ENCODE data around the gene RNU1-2. TPM values are rescaled to one million over a fixed set of nuclear protein-coding genes. Genes with fewer than 3 reads are reported as not detected.
"Not testable (repeated sequence)": the region's sequence is repeated elsewhere in the genome, so short reads cannot be mapped to it uniquely, and the experiment has no call there.

Gene RNU1-2
- total RNA-seq, 1 donor from 2014 or later, result 1,356 TPM

GRCh38 chr1:16915627-16915973 lies 19.8 kb downstream of the RNU1-2 start:
- peaks cover 23% of the 10 kb centered on the region for H3K27me3 Mint-ChIP-seq (ENCODE audit: low read depth, unreplicated experiment)
- no peak for FAIRE-seq

GRCh38 chr1:16916036-16916880 lies 20.5 kb downstream of the RNU1-2 start:
- not testable (repeated sequence) for H3K4me3 ChIP-seq (ENCODE audit: insufficient read depth, low read depth, low read length); H3K9ac ChIP-seq (ENCODE audit: low read length); FAIRE-seq; H3K9me3 ChIP-seq (ENCODE audit: insufficient read depth, low read depth, low read length); H3K36me3 ChIP-seq (ENCODE audit: insufficient read depth, low read length); H4K20me1 ChIP-seq (ENCODE audit: insufficient read depth, low read length); DNase-seq (ENCODE audit: low read depth); H3K27me3 ChIP-seq (ENCODE audit: insufficient read depth, low read length); H3K27ac ChIP-seq (ENCODE audit: low read depth, low read length); H3K4me1 Mint-ChIP-seq (ENCODE audit: low read depth, unreplicated experiment); H3K9me3 Mint-ChIP-seq (ENCODE audit: unreplicated experiment); H2AFZ ChIP-seq (ENCODE audit: low read depth, low read length); H3K36me3 Mint-ChIP-seq (ENCODE audit: low read depth, unreplicated experiment); H3K4me3 Mint-ChIP-seq (ENCODE audit: unreplicated experiment); H3K4me1 ChIP-seq (ENCODE audit: insufficient read depth, low read length); H3K79me2 ChIP-seq (ENCODE audit: insufficient read depth, low read length); H3K4me2 ChIP-seq (ENCODE audit: low read length)
- H3K27me3 Mint-ChIP-seq (ENCODE audit: low read depth, unreplicated experiment), result peaks cover 25% of the 10 kb centered on the region
- peak overlapping the region; percentile 15 for H3K27ac Mint-ChIP-seq (ENCODE audit: unreplicated experiment)

More at GRCh38 chr1:16915627-16915973, 19.8 kb downstream of the RNU1-2 start:
- Mint-ChIP-seq H3K36me3 (ENCODE audit: low read depth, unreplicated experiment) (no peaks in the 10 kb centered on the region), H3K9me3 (ENCODE audit: unreplicated experiment) (no peaks in the 10 kb centered on the region), H3K27ac (ENCODE audit: unreplicated experiment) (no peak overlapping the region), H3K4me1 (ENCODE audit: low read depth, unreplicated experiment) (peaks cover 2% of the 10 kb centered on the region), H3K4me3 (ENCODE audit: unreplicated experiment) (peak overlapping the region; percentile 77)
- no peak for DNase-seq (ENCODE audit: low read depth)
- Histone ChIP-seq H3K4me3 (ENCODE audit: insufficient read depth, low read depth, low read length) (no peak overlapping the region), H3K79me2 (ENCODE audit: insufficient read depth, low read length) (peaks cover 3% of the 10 kb centered on the region), H3K9ac (ENCODE audit: low read length) (no peak overlapping the region), H3K9me3 (ENCODE audit: insufficient read depth, low read depth, low read length) (no peaks in the 10 kb centered on the region), H3K27me3 (ENCODE audit: insufficient read depth, low read length) (no peaks in the 10 kb centered on the region), H3K4me1 (ENCODE audit: insufficient read depth, low read length) (peaks cover 8% of the 10 kb centered on the region), H4K20me1 (ENCODE audit: insufficient read depth, low read length) (no peaks in the 10 kb centered on the region), H3K27ac (ENCODE audit: low read depth, low read length) (no peak overlapping the region), H3K36me3 (ENCODE audit: insufficient read depth, low read length) (no peaks in the 10 kb centered on the region), H3K4me2 (ENCODE audit: low read length) (no peak overlapping the region), H2AFZ (ENCODE audit: low read depth, low read length) (no peak overlapping the region)
- TF ChIP-seq, protein P1, sequence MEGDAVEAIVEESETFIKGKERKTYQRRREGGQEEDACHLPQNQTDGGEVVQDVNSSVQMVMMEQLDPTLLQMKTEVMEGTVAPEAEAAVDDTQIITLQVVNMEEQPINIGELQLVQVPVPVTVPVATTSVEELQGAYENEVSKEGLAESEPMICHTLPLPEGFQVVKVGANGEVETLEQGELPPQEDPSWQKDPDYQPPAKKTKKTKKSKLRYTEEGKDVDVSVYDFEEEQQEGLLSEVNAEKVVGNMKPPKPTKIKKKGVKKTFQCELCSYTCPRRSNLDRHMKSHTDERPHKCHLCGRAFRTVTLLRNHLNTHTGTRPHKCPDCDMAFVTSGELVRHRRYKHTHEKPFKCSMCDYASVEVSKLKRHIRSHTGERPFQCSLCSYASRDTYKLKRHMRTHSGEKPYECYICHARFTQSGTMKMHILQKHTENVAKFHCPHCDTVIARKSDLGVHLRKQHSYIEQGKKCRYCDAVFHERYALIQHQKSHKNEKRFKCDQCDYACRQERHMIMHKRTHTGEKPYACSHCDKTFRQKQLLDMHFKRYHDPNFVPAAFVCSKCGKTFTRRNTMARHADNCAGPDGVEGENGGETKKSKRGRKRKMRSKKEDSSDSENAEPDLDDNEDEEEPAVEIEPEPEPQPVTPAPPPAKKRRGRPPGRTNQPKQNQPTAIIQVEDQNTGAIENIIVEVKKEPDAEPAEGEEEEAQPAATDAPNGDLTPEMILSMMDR (IDR thresholded peaks at IDR 0.05; ENCODE audit: insufficient read depth, low read depth, low read length), result peak; percentile 3
- TF ChIP-seq EZH2 (IDR thresholded peaks at IDR 0.05; ENCODE audit: insufficient read depth, low read length), result no peak

GRCh38 chr1:16918371-16918770 lies 22.6 kb downstream of the RNU1-2 start:
- H3K4me3 Mint-ChIP-seq (ENCODE audit: unreplicated experiment), result no peak overlapping the region
- no peak for TF ChIP-seq EZH2 (IDR thresholded peaks at IDR 0.05; ENCODE audit: insufficient read depth, low read length)
- TF ChIP-seq, protein P1 (IDR thresholded peaks at IDR 0.05; ENCODE audit: insufficient read depth, low read depth, low read length), result no peak

GRCh38 chr1:16918936-16919665 lies 23.3 kb downstream of the RNU1-2 start:
- FAIRE-seq; H3K4me1 Mint-ChIP-seq (ENCODE audit: low read depth, unreplicated experiment); H3K9ac ChIP-seq (ENCODE audit: low read length); H3K27me3 ChIP-seq (ENCODE audit: insufficient read depth, low read length); H3K27ac Mint-ChIP-seq (ENCODE audit: unreplicated experiment); H3K9me3 Mint-ChIP-seq (ENCODE audit: unreplicated experiment); H3K9me3 ChIP-seq (ENCODE audit: insufficient read depth, low read depth, low read length); H3K36me3 Mint-ChIP-seq (ENCODE audit: low read depth, unreplicated experiment); H3K4me3 Mint-ChIP-seq (ENCODE audit: unreplicated experiment); DNase-seq (ENCODE audit: low read depth); H3K79me2 ChIP-seq (ENCODE audit: insufficient read depth, low read length); H3K4me3 ChIP-seq (ENCODE audit: insufficient read depth, low read depth, low read length); H2AFZ ChIP-seq (ENCODE audit: low read depth, low read length); H3K36me3 ChIP-seq (ENCODE audit: insufficient read depth, low read length); H3K4me2 ChIP-seq (ENCODE audit: low read length); H3K27ac ChIP-seq (ENCODE audit: low read depth, low read length): not testable (repeated sequence)
- Histone ChIP-seq H3K4me1 (ENCODE audit: insufficient read depth, low read length) (peaks cover 14% of the 10 kb centered on the region), H4K20me1 (ENCODE audit: insufficient read depth, low read length) (peaks cover 15% of the 10 kb centered on the region)
- peaks cover 25% of the 10 kb centered on the region for H3K27me3 Mint-ChIP-seq (ENCODE audit: low read depth, unreplicated experiment)

More at GRCh38 chr1:16918371-16918770, 22.6 kb downstream of the RNU1-2 start:
- H3K9me3 ChIP-seq (ENCODE audit: insufficient read depth, low read depth, low read length), result no peaks in the 10 kb centered on the region
- FAIRE-seq (no peak), DNase-seq (ENCODE audit: low read depth) (no peak)
- Mint-ChIP-seq H3K27ac (ENCODE audit: unreplicated experiment) (no peak overlapping the region), H3K36me3 (ENCODE audit: low read depth, unreplicated experiment) (peaks cover 4% of the 10 kb centered on the region), H3K27me3 (ENCODE audit: low read depth, unreplicated experiment) (peaks cover 26% of the 10 kb centered on the region), H3K9me3 (ENCODE audit: unreplicated experiment) (no peaks in the 10 kb centered on the region), H3K4me1 (ENCODE audit: low read depth, unreplicated experiment) (peaks cover 8% of the 10 kb centered on the region)
- no peak overlapping the region for H3K9ac ChIP-seq (ENCODE audit: low read length)
- no peak overlapping the region for H3K4me3 ChIP-seq (ENCODE audit: insufficient read depth, low read depth, low read length)
- H3K4me1 ChIP-seq (ENCODE audit: insufficient read depth, low read length), result peaks cover 17% of the 10 kb centered on the region
- H2AFZ ChIP-seq (ENCODE audit: low read depth, low read length), result no peak overlapping the region
- no peaks in the 10 kb centered on the region for H3K36me3 ChIP-seq (ENCODE audit: insufficient read depth, low read length)
- H4K20me1 ChIP-seq (ENCODE audit: insufficient read depth, low read length), result peaks cover 14% of the 10 kb centered on the region
- peaks cover 3% of the 10 kb centered on the region for H3K79me2 ChIP-seq (ENCODE audit: insufficient read depth, low read length)
- H3K27ac ChIP-seq (ENCODE audit: low read depth, low read length), result no peak overlapping the region
- no peak overlapping the region for H3K4me2 ChIP-seq (ENCODE audit: low read length)
- H3K27me3 ChIP-seq (ENCODE audit: insufficient read depth, low read length), result no peaks in the 10 kb centered on the region

Data from astrocyte (in vitro differentiated cells and primary cell).